WTC11 (cell line): ENCODE results near the gene PSMD8. TPM values are rescaled to one million over a fixed set of nuclear protein-coding genes. Genes with fewer than 3 reads are reported as not detected.

ENCODE experiments used
- ATAC-seq: fragments of 200-7000 bp; cut with Tn5 transposase; 2 replicates; pipeline ENCODE4 v1.10.0; 2021; ENCODE audit warnings: mild to moderate bottlenecking, moderate library complexity
- CTCF ChIA-PET: fragments of 300-600 bp; sonication (Branson Sonifier 250); formaldehyde crosslinking; loops from one replicate; lab custom pipeline; 2021; ENCODE audit warnings: antibody characterized with exemption; lab: Charles Lee
- POLR2A ChIA-PET: fragments of 350-600 bp; sonication (Branson Sonifier 250); formaldehyde crosslinking; loops from one replicate; lab custom pipeline; 2021; ENCODE audit warnings: antibody characterized with exemption; lab: Charles Lee
- DNase-seq: peaks from one replicate; pipeline ENCODE4 v3.0.0; 2021; ENCODE audit warnings: low spot score
- H3K27ac Mint-ChIP-seq: 2 replicates; pipeline ENCODE4 v1.8.0; 2021; ENCODE audit warnings: mixed read lengths
- H3K27me3 Mint-ChIP-seq: 2 replicates; pipeline ENCODE4 v1.8.0; 2021; ENCODE audit warnings: low read depth, mild to moderate bottlenecking, moderate library complexity, mixed read lengths
- H3K36me3 Mint-ChIP-seq: 2 replicates; pipeline ENCODE4 v1.8.0; 2021; ENCODE audit warnings: mixed read lengths
- H3K4me1 Mint-ChIP-seq: 2 replicates; pipeline ENCODE4 v1.8.0; 2022; ENCODE audit warnings: mixed read lengths
- H3K4me3 Mint-ChIP-seq: 2 replicates; pipeline ENCODE4 v1.8.0; 2021; ENCODE audit warnings: mild to moderate bottlenecking, moderate library complexity, mixed read lengths
- H3K9me3 Mint-ChIP-seq: 2 replicates; pipeline ENCODE4 v1.8.0; 2021; ENCODE audit warnings: mixed read lengths
- ATF2 ChIP-seq: sonication (generic); formaldehyde crosslinking; IDR thresholded peaks from 2 replicates; pipeline ENCODE4 v1.8.1; 2022; ENCODE audit warnings: low read depth, missing genetic modification reagents, borderline replicate concordance
- CDX4 ChIP-seq: fragments of 250-450 bp; sonication (Bioruptor Pico); IDR thresholded peaks from 2 replicates; pipeline ENCODE4 v1.9.0; 2021; ENCODE audit warnings: moderate library complexity, mild to moderate bottlenecking, inconsistent platforms, borderline replicate concordance
- CREM ChIP-seq: sonication (generic); formaldehyde crosslinking; IDR thresholded peaks from 2 replicates; pipeline ENCODE4 v1.8.1; 2022; ENCODE audit warnings: mild to moderate bottlenecking, missing genetic modification reagents, moderate library complexity
- ELF4 ChIP-seq: sonication (generic); formaldehyde crosslinking; IDR thresholded peaks from 2 replicates; pipeline ENCODE4 v1.8.1; 2022; ENCODE audit warnings: low read depth, mild to moderate bottlenecking, moderate library complexity, missing genetic modification reagents
- ERG ChIP-seq: fragments of 250-450 bp; sonication (Bioruptor Pico); IDR thresholded peaks from 2 replicates; pipeline ENCODE4 v1.8.0; 2021; ENCODE audit warnings: mild to moderate bottlenecking
- FOXP4 ChIP-seq: sonication (generic); formaldehyde crosslinking; IDR thresholded peaks from 2 replicates; pipeline ENCODE4 v1.8.0; 2022; ENCODE audit warnings: mild to moderate bottlenecking, missing genetic modification reagents
- IRF1 ChIP-seq: sonication (generic); formaldehyde crosslinking; IDR thresholded peaks from 2 replicates; pipeline ENCODE4 v1.8.0; 2023; ENCODE audit warnings: missing genetic modification reagents
- IRF2 ChIP-seq: sonication (generic); formaldehyde crosslinking; IDR thresholded peaks from 2 replicates; pipeline ENCODE4 v1.8.0; 2022; ENCODE audit warnings: low read depth, missing genetic modification reagents, borderline replicate concordance
- MLX ChIP-seq: sonication (generic); formaldehyde crosslinking; IDR thresholded peaks from 2 replicates; pipeline ENCODE4 v1.8.1; 2023; ENCODE audit warnings: mild to moderate bottlenecking, missing genetic modification reagents, moderate library complexity
- PREB ChIP-seq: sonication (generic); formaldehyde crosslinking; IDR thresholded peaks from 2 replicates; pipeline ENCODE4 v1.8.1; 2022; ENCODE audit warnings: mild to moderate bottlenecking, missing genetic modification reagents, moderate library complexity, borderline replicate concordance
- RELA ChIP-seq: sonication (generic); formaldehyde crosslinking; IDR thresholded peaks from 2 replicates; pipeline ENCODE4 v1.8.1; 2022; ENCODE audit warnings: missing genetic modification reagents, mild to moderate bottlenecking, borderline replicate concordance
- RORB ChIP-seq: fragments of 250-450 bp; sonication (Bioruptor Pico); IDR thresholded peaks from 2 replicates; pipeline ENCODE4 v1.9.0; 2021; ENCODE audit warnings: mild to moderate bottlenecking
- TP53 ChIP-seq: sonication (generic); formaldehyde crosslinking; IDR thresholded peaks from 2 replicates; pipeline ENCODE4 v1.8.1; 2023; ENCODE audit warnings: mild to moderate bottlenecking, missing genetic modification reagents
- USF1 ChIP-seq: sonication (generic); formaldehyde crosslinking; IDR thresholded peaks from 2 replicates; pipeline ENCODE4 v1.8.0; 2022; ENCODE audit warnings: mild to moderate bottlenecking, missing genetic modification reagents
- USF2 ChIP-seq: sonication (generic); formaldehyde crosslinking; IDR thresholded peaks from 2 replicates; pipeline ENCODE4 v1.8.1; 2023; ENCODE audit warnings: mild to moderate bottlenecking, missing genetic modification reagents, moderate library complexity
- ZNF281 ChIP-seq: sonication (generic); formaldehyde crosslinking; IDR thresholded peaks from 2 replicates; pipeline ENCODE4 v1.8.0; 2023; ENCODE audit warnings: mild to moderate bottlenecking, missing genetic modification reagents
- ZNF317 ChIP-seq: sonication (generic); formaldehyde crosslinking; IDR thresholded peaks from 2 replicates; pipeline ENCODE4 v1.8.1; 2023; ENCODE audit warnings: low read depth, mild to moderate bottlenecking, moderate library complexity, missing genetic modification reagents, borderline replicate concordance
- ZNF425 ChIP-seq: fragments of 250-450 bp; sonication (Bioruptor Pico); conservative IDR thresholded peaks from 2 replicates; pipeline ENCODE4 v1.9.0; 2021; ENCODE audit warnings: mild to moderate bottlenecking
- total RNA-seq: library from RNA; stranded (reverse); gene quantifications from 3 replicates; pipeline ENCODE4 v1.2.3, GENCODE V29; 2021

PSMD8 gene
- total RNA-seq, 1 experiment from 2014 or later, result 167 TPM

GRCh38 chr19:38383184-38383583 lies 8.8 kb downstream of the PSMD8 start:
- H3K27me3 Mint-ChIP-seq, result peaks cover 3% of the 10 kb centered on the region; the same call in 1 of the 2 replicates
- H3K36me3 Mint-ChIP-seq, result peaks cover 34% of the 10 kb centered on the region
- H3K27ac Mint-ChIP-seq, result no peak overlapping the region
- POLR2A ChIA-PET, result no interaction called here
- no peak overlapping the region for H3K4me3 Mint-ChIP-seq
- DNase-seq (no peak), ATAC-seq (no peak)
- peaks cover 12% of the 10 kb centered on the region for H3K4me1 Mint-ChIP-seq
- H3K9me3 Mint-ChIP-seq, result no peaks in the 10 kb centered on the region
- TF ChIP-seq PREB (CRISPR knock-in tag), result no peak
- TF ChIP-seq CREM, result no peak
- TF ChIP-seq ATF2 (CRISPR knock-in tag), result no peak
- TF ChIP-seq MLX, result no peak
- TF ChIP-seq ZNF425 (CRISPR knock-in tag), result no peak
- TF ChIP-seq USF2 (CRISPR knock-in tag), result no peak
- no peak for TF ChIP-seq FOXP4 (CRISPR knock-in tag)
- TF ChIP-seq ELF4 (CRISPR knock-in tag), result no peak
- TF ChIP-seq RORB (CRISPR knock-in tag), result no peak
- TF ChIP-seq IRF1 (CRISPR knock-in tag), result no peak
- no peak for TF ChIP-seq IRF2
- no peak for TF ChIP-seq TP53
- no peak for TF ChIP-seq ERG
- no peak for TF ChIP-seq RELA (CRISPR knock-in tag)
- no peak for TF ChIP-seq CDX4 (CRISPR knock-in tag)
- no peak for TF ChIP-seq ZNF317
- no peak for TF ChIP-seq USF1 (CRISPR knock-in tag)
- no peak for TF ChIP-seq ZNF281 (CRISPR knock-in tag)
- CTCF ChIA-PET, result no interaction called here
